Measurements from ENCODE around the gene C1QTNF2.

Gene C1QTNF2

DNA sequence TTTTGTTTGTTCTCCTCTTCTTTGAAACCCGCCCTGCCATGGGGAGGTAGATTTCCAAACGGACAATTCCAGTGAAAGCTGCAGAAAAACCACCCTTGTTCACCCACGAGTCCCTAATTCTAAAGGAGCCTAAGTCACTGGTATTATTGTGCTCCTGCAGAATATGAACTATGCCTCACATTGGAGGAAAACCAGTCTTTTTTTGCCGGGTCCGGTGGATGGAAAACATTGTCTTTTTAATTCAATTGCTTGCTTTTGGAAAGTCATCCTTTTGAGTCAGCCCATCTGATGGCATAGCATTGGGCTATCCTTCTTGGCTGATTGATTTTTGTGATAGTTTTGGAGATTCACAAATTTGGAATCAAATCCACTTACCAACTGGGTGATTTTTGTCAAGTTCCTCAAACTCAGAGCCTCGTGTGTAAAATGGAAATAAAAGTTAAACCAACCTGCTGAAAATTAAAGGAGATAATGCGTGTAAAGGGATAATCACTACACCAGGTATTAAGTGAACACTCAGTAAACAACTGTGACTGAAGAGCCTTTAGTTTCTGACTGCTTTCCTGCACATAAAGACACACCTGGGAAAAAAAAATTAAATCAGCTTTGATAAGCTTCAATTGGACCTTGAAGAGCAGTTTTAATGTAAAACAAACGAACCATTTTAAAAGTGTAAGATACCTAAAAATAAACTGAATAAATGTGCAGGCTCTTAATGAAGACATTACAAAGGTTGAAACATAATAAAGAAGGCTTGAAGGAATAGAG, 57.3 kb downstream of the C1QTNF2 start:
- TF ChIP-seq, protein P1, sequence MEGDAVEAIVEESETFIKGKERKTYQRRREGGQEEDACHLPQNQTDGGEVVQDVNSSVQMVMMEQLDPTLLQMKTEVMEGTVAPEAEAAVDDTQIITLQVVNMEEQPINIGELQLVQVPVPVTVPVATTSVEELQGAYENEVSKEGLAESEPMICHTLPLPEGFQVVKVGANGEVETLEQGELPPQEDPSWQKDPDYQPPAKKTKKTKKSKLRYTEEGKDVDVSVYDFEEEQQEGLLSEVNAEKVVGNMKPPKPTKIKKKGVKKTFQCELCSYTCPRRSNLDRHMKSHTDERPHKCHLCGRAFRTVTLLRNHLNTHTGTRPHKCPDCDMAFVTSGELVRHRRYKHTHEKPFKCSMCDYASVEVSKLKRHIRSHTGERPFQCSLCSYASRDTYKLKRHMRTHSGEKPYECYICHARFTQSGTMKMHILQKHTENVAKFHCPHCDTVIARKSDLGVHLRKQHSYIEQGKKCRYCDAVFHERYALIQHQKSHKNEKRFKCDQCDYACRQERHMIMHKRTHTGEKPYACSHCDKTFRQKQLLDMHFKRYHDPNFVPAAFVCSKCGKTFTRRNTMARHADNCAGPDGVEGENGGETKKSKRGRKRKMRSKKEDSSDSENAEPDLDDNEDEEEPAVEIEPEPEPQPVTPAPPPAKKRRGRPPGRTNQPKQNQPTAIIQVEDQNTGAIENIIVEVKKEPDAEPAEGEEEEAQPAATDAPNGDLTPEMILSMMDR (IDR thresholded peaks at IDR 0.05; ENCODE audit: borderline replicate concordance, control extremely low read depth, extremely low read depth, insufficient read depth, missing control alignments) = no peak
- in situ Hi-C loops (cut with MboI; ENCODE audit: low sequenced_read_pairs, unreplicated experiment) = no loop called here
- no peak for DNase-seq (ENCODE audit: low spot score)

DNA sequence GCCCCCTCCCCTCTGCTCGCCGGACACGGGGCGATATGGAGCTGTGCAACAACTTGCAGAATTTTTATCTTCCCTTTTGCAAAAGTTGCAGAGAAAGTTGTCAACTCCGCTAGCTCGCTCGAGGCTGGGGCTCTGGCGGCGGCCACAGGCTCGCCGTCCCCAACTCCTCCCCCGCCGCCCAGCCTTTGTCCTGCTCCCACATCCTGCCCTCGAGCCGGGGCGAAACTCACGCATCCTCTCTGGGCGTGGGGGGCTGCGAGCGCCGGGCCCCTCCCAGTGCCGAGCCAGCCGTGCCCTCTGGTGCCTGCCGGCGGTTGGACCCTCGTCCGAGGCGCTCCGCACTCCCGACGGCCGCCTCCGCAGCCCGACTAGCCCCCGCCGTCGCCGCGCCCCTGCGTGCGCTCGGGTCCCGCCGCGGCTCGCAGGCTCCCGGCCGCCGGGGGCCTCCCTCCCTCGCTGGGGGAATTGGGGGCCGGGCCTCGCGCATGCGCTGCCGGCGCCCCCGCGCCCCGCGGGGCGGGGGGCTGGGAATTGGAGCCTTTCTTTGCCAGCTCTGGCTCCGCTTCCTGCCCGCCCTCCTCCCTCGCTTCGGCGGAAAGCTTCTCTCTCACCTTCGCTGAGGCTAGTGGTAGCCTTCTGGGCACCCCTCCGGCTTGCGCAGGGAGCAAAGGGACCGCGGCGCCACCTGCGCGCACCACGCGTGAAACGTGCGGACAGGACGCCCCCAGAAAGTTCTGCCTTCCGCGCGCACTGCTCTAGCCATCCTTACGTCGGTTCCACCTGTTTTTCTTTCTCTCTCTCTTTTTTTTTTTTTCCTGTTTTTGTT, 58.1 kb downstream of the C1QTNF2 start, which contains the start of gene CCNJL:
CCNJL (minus strand) TSS at position 431 of the 826 bp plus-strand sequence. CDS start 641 bp downstream, outside the sequence.
- TF ChIP-seq, protein P1 (IDR thresholded peaks at IDR 0.05; ENCODE audit: borderline replicate concordance, control extremely low read depth, extremely low read depth, insufficient read depth, missing control alignments) = no peak
- in situ Hi-C loops (cut with MboI; ENCODE audit: low sequenced_read_pairs, unreplicated experiment) = no loop called here
- DNase-seq (ENCODE audit: low spot score) = peak; percentile 79

DNA sequence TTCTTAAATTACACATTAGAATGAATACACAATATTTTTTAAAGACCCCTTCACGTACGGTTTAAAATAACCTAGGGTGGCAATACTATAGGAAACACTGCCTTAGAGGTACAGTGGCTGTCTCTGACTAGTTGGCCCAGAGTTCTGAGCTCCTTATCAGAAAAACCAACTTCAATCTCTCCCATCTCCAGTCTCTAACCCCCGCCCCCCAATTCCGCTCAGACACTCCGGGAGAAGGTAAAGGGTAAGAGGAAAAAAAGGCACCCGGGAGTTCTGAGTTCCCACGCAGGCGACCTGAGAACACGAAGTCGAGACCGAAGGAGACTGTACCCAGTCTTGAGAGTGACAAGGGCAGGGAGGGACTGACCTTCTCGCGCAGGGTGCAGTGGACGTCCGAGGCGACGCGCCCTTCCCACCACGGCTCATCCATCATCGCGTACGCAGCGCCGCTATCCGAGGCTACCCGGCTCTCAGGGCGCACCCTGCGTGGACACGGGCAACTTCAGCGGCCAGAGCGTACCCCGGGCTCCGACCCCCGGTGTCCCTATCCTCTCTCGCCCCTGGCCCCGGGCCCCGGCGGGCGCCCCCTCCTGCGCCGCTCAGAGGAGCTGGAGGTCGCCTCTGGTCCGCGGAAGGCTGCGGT, 58.8 kb downstream of the C1QTNF2 start:
- TF ChIP-seq, protein P1 (IDR thresholded peaks at IDR 0.05; ENCODE audit: borderline replicate concordance, control extremely low read depth, extremely low read depth, insufficient read depth, missing control alignments) = no peak
- in situ Hi-C loops (cut with MboI; ENCODE audit: low sequenced_read_pairs, unreplicated experiment) = no loop called here
- no peak for DNase-seq (ENCODE audit: low spot score)

DNA sequence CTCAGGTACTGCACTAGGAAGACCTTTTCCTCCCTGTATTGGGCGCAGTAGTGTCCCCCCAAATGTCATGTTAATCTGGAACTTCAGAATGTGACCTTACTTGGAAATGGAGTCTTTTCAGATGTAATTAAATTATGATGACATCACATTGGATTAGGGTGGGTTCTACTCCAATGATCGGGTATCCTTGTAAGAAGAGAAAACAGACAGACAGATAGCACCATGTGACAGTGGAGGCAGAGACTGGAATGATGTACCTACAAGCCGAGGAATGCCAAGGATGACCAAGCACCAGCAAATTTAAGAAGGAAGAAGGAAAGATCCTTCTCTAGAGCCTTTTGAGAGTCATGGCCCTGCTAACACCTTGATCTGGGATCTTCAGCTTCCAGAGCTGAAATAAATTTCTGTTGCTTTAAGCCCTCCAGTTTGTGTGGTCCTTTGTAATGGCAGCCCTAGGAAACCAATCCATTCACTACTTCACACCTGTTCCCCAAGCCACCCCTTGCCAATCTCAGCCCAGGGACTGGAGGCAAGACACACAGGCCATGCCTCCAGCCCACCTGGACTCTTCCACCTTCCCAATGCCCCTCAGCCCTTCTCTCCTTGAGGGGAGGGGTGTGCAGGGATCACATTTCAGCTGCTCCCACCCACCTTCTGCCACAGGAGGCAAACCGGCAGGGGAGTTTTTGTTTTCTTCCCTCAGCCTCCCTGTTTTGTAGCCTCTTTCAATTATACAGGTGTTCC, 59.7 kb downstream of the C1QTNF2 start:
- no peak for DNase-seq (ENCODE audit: low spot score)
- in situ Hi-C loops (cut with MboI; ENCODE audit: low sequenced_read_pairs, unreplicated experiment) = no loop called here

DNA sequence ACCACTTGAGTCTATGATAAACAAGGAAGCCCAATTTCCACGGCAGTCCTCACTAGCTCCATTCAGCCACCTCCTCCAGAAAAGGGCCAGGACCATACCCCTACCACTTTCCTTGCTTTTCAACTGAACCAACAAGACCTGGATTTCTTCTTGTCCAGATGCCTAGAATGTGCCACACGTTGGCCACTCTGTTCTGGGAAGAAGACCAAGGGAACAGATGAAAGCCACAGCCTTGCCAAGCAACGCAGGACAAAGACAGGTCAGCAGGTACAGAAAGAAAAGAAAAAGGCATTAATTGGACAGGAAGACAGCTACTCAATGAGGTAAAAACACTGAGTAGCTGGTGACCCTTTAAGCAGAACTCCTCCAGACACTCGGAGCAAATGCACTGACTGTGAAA, 60.3 kb downstream of the C1QTNF2 start:
- no peak for DNase-seq (ENCODE audit: low spot score)
- in situ Hi-C loops (cut with MboI; ENCODE audit: low sequenced_read_pairs, unreplicated experiment) = no loop called here
- TF ChIP-seq, protein P1 (IDR thresholded peaks at IDR 0.05; ENCODE audit: borderline replicate concordance, control extremely low read depth, extremely low read depth, insufficient read depth, missing control alignments) = no peak

More for the DNA sequence above, 59.7 kb downstream of the C1QTNF2 start:
- TF ChIP-seq, protein P1 (IDR thresholded peaks at IDR 0.05; ENCODE audit: borderline replicate concordance, control extremely low read depth, extremely low read depth, insufficient read depth, missing control alignments) = no peak

DNA sequence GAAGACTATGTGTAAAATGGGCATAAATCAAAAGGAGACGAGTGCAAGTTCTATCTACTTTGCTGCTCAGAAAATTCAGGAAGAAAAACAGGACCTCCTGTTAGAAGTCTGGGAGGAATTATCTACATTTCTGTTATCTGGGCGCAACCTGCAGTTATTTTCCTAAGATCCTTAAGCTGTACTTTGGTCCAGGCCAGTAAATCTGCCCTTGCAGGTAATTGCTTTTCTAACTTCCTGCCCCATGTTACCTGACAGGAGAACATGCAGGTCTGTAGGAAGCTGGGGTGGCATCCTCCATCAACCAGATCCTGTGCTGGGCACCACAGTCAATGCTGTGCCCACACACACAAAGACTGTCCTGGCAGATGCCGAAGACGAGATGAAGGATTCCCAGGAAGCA, 63.7 kb downstream of the C1QTNF2 start:
- in situ Hi-C loops (cut with MboI; ENCODE audit: low sequenced_read_pairs, unreplicated experiment) = no loop called here
- TF ChIP-seq, protein P1 (IDR thresholded peaks at IDR 0.05; ENCODE audit: borderline replicate concordance, control extremely low read depth, extremely low read depth, insufficient read depth, missing control alignments) = no peak
- DNase-seq (ENCODE audit: low spot score) = no peak

All from GM13976 (cell line).